ENCODE data around the gene LY6G5C. TPM values are rescaled to one million over a fixed set of nuclear protein-coding genes. Genes with fewer than 3 reads are reported as not detected.

The LY6G5C gene
- total and polyA plus RNA-seq, 9 of the 15 experiments (the other 6 are each of a cell fraction or from before 2014, with no cell fraction given): 0.10 to 0.67 (median 0.46) TPM; not detected in 4

GRCh38 chr6:31652925-31653724 is 27.7 kb downstream of the LY6G5C start (continued):
- TF ChIP-seq ARID4B (CRISPR knock-in tag; IDR thresholded peaks at IDR 0.05): no peak
- peak; percentile 85 for TF ChIP-seq KLF1 (tag; IDR thresholded peaks at IDR 0.05)
- peak; percentile 95 for TF ChIP-seq RBM39 (optimal IDR thresholded peaks at IDR 0.05; ENCODE audit: low read depth, low read length)
- TF ChIP-seq, protein P1, sequence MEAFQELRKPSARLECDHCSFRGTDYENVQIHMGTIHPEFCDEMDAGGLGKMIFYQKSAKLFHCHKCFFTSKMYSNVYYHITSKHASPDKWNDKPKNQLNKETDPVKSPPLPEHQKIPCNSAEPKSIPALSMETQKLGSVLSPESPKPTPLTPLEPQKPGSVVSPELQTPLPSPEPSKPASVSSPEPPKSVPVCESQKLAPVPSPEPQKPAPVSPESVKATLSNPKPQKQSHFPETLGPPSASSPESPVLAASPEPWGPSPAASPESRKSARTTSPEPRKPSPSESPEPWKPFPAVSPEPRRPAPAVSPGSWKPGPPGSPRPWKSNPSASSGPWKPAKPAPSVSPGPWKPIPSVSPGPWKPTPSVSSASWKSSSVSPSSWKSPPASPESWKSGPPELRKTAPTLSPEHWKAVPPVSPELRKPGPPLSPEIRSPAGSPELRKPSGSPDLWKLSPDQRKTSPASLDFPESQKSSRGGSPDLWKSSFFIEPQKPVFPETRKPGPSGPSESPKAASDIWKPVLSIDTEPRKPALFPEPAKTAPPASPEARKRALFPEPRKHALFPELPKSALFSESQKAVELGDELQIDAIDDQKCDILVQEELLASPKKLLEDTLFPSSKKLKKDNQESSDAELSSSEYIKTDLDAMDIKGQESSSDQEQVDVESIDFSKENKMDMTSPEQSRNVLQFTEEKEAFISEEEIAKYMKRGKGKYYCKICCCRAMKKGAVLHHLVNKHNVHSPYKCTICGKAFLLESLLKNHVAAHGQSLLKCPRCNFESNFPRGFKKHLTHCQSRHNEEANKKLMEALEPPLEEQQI (IDR thresholded peaks at IDR 0.05): no peak
- no peak for TF ChIP-seq IFI16 (CRISPR knock-in tag; IDR thresholded peaks at IDR 0.05)
- no peak; the same call in 1 of the 2 replicates for TF ChIP-seq BHLHE40 (IDR thresholded peaks at IDR 0.05; ENCODE audit: low read length)
- no peak for TF ChIP-seq RBM17 (IDR thresholded peaks at IDR 0.05; ENCODE audit: borderline replicate concordance, low read depth, low read length)
- no peak for TF ChIP-seq TCF7L2 (IDR thresholded peaks at IDR 0.05; ENCODE audit: low read depth, low read length)
- TF ChIP-seq PHF21A (IDR thresholded peaks at IDR 0.05; ENCODE audit: borderline replicate concordance, low read depth): 0 out of 2 replicates have a peak, but pooled peaks have one; percentile 47
- TF ChIP-seq RCOR1 (IDR thresholded peaks at IDR 0.05; ENCODE audit: borderline replicate concordance in 1 of 2, low read depth in 2 of 2, low read length in 2 of 2): no peak; a peak in 1 of 4 replicates
- peak; percentile 60 for TF ChIP-seq KLF13 (tag; IDR thresholded peaks at IDR 0.05; ENCODE audit: borderline replicate concordance, low read depth)
- peak; percentile 19; the same call in 1 of the 2 replicates for TF ChIP-seq CREM (IDR thresholded peaks at IDR 0.05; ENCODE audit: low read depth)
- no peak for TF ChIP-seq ZNF24 (IDR thresholded peaks at IDR 0.05)
- TF ChIP-seq DPF2 (IDR thresholded peaks at IDR 0.05): peak; percentile 86
- no peak for TF ChIP-seq CBFA2T2 (conservative IDR thresholded peaks at IDR 0.05)
- no peak for TF ChIP-seq SPI1 (IDR thresholded peaks at IDR 0.05; ENCODE audit: borderline replicate concordance, low read depth, low read length)
- no peak for TF ChIP-seq SRSF3 (IDR thresholded peaks at IDR 0.05; ENCODE audit: insufficient read depth, low read length)
- peak; percentile 89 for TF ChIP-seq NR4A1 (CRISPR knock-in tag; IDR thresholded peaks at IDR 0.05)
- peak; percentile 59; the same call in 1 of the 2 replicates for TF ChIP-seq NR4A1 (tag; IDR thresholded peaks at IDR 0.05)
- TF ChIP-seq STAT5B (CRISPR knock-in tag; IDR thresholded peaks at IDR 0.05): no peak
- no peak for TF ChIP-seq ZNF146 (CRISPR knock-in tag; IDR thresholded peaks at IDR 0.05; ENCODE audit: unreplicated experiment)
- TF ChIP-seq MBD2 (IDR thresholded peaks at IDR 0.05; ENCODE audit: borderline replicate concordance, low read depth): no peak
- peak; percentile 96 for TF ChIP-seq ZNF644 (tag; IDR thresholded peaks at IDR 0.05; ENCODE audit: low read depth)
- TF ChIP-seq ZNF23 (CRISPR knock-in tag; IDR thresholded peaks at IDR 0.05): no peak
